Cortex of kidney (tissue), 1 donor: ENCODE results near the gene MON1B.

ENCODE experiments used
- DNase-seq: peaks from one replicate; lab custom pipeline; 2025; lab: John Stamatoyannopoulos, UW

MON1B gene

GRCh38 chr16:77246150-77246549 lies 55.2 kb downstream of the MON1B start:
- no peak for DNase-seq

DNA sequence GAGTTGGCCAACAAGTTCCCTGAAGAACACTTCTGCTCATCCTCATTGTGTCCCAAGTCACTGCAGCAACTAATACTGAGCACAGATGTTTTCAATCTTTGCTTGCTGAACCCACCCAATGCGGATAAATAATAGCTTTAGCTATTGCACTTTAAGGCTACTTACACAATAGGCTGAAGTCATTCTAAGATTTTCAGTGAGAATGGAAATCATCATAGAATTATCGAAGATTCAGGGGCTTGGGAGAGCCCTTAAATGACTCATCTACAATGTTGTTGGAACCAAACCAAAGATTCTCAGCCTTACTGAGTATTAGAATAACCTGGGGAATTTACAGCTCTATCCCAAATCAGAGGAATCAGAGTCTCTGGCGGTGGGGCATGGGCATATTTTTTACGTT lies 59.4 kb downstream of the MON1B start:
- no peak for DNase-seq
